HG02870 (cell line): Measurements from ENCODE around the gene PLN.
A peak's percentile ranks its signal among the peaks of the same experiment; 100 is the strongest.

Source experiments
- ATAC-seq: cut with Tn5 transposase; IDR thresholded peaks from one replicate; pipeline ENCODE4 v1.9.1; 2021; ENCODE audit warnings: mild to moderate bottlenecking, moderate library complexity; ENCODE audit not compliant: unreplicated experiment

PLN gene

GRCh38 chr6:118577972-118578371, 29.9 kb downstream of the PLN start:
- ATAC-seq: no peak

- no peak for ATAC-seq
Measured at GRCh38 chr6:118578617-118579016, 30.5 kb downstream of the PLN start.

- no peak for ATAC-seq
Measured at GRCh38 chr6:118579786-118580185, 31.7 kb downstream of the PLN start.

DNA sequence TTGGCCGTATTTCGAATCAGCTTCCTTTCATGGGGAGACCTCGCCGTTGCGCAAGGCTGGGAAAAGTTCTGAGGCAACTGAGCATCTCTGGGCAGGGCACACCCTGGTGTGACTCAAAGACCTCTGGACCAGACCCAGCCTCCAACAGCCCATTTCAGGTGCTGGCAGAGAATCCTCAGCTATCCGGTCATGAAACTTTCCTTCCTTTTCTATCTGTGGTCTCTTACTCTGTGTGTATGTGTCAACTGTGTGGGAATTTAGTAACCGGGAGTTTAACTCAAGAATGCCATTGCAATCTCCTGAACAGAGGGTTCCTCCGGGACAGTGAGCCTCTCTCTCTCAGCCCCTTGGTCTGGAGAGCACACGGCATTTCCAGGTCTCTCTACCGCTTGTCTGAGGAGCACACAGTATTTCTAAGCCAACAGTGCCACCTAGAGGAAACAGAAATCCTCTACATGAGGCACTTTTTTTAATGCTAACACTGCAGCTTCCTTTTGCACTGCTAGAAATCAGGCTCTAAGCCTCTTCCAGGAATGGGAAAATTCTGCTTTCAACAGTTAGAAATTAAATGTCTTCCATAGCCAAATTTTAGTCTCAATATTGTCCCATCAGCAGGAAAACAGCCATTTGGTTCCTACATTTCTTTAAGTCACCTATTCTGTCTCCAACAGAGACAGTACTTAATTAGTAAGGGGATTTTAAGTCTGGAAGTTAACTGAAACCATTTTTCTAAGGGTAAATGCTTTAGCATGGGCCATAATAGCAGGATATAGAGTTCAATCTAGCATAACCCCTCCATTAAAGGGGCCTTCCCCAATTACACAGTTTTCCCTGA, 32.7 kb downstream of the PLN start:
- no peak for ATAC-seq

DNA sequence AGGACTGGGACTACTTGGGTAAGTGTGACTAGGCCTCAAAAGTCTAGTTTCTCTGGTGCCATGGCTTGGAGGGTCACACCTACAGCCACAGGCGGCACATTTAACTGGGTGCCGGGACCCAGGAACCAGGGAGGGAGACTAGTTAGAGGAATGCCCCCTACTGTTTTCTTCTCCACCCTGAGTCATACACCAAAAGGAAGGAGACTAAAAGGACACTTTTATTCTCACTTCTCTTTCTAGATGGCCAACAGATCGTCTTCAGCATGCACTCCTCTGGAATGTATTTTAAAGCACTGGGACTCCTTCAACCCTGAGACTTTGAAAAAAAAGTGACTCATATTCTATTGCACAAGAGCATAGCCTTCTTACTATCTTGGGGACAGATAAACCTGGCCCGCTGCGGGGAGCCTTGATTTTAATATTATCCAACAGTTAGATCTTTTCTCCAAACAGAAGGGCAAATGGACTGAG, 33.4 kb downstream of the PLN start:
- no peak for ATAC-seq

DNA sequence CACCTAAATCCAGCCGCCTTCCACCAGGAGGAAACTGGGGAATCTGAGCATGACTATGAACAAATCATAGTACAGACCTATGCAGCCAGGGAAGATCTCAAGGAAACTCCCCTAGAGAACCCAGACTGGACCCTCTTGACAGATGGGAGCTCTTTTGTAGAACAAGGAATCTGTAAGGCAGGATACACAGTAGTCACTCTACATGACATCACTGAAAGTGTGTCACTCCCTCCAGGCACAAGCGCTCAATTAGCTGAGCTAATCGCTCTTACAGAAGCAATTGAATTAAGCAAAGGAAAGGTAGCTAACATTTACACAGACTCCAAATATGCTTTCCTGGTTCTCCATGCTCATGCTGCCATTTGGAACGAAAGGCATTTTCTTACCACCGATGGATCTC, 36.8 kb downstream of the PLN start:
- ATAC-seq: no peak

DNA sequence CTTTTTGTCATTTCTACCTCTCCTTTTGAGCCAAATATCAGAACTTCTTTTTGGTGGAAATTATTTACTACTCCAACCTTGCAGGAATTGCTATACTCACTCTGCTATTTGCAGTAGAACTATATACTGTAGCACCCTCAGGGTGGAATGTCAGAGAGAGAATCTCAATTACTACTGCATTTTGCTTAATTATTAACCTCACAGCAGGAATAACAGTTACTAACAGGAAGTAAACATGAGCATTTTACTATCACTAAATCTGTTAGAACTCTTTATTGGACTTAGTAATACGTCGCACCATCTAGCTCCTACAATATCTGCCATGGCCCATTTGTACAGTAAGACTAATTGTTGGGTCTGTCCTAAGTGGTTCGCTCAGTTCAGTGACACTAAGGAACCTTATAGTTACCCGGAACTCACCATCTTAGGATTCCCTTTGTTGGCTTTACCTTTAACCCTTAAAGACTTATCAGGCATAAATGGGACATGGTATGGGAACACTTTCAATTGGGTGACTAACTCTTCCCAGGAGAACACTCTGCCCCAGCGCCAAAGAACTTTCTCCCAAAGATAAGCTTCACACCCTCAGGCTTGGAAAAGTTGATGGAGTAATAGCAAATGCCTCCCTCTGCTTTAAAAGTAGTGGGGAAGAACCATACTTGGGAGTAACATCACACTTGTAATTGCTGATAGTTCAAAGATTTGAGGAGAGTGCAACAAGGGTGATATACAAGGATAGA, 38.8 kb downstream of the PLN start:
- no peak for ATAC-seq

GRCh38 chr6:118588626-118589025, 40.5 kb downstream of the PLN start:
- ATAC-seq: no peak

- ATAC-seq: no peak
Measured at GRCh38 chr6:118589186-118589585, 41.1 kb downstream of the PLN start.

- no peak for ATAC-seq
Measured at GRCh38 chr6:118589649-118590365, 41.7 kb downstream of the PLN start.

DNA sequence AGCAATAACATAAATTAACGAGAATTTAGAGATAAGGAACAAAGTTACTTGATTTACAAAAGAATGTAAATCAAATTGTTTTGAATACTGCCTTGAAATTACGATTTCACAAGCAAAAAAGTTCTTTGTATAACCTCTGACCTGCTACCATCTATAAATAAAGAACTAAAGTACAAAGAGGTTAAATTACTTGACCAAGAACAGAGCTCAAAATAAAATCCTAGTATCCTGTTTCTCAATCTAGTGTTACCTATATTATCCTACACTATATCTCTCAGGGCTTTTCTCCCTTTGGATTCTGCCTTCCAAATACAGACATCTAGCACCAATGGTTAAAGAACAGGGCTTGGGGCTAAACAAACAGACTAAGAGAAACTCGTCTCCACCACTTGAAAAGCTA, 43.8 kb downstream of the PLN start:
- ATAC-seq: no peak

GRCh38 chr6:118594877-118595276, 46.8 kb downstream of the PLN start:
- ATAC-seq: no peak

DNA sequence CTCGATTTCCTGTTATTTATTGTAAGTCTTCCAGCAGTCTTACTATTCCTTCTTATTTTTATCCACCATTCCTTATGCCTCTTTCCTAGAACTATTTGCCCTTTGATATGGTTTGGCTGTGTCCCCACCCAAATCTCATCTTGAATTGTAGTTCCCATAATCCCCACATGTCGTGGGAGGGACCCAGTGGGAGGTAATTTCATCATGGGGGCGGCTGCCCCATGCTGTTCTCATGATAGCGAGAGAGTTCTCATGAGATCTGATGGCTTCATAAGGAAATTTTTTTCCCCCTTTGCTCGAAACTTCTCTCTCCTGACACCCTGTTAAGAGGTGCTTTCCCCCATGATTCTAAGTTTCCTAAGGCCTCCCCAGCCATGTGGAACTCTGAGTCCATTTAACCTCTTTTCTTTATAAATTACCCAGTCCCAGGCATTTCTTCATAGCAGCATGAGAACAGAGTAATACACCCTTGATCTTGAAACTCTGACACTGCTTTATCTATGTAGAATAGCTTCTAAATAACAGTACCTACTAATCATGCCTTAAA, 48.8 kb downstream of the PLN start:
- ATAC-seq: no peak

- ATAC-seq: no peak
Measured at GRCh38 chr6:118597636-118598035, 49.5 kb downstream of the PLN start.

DNA sequence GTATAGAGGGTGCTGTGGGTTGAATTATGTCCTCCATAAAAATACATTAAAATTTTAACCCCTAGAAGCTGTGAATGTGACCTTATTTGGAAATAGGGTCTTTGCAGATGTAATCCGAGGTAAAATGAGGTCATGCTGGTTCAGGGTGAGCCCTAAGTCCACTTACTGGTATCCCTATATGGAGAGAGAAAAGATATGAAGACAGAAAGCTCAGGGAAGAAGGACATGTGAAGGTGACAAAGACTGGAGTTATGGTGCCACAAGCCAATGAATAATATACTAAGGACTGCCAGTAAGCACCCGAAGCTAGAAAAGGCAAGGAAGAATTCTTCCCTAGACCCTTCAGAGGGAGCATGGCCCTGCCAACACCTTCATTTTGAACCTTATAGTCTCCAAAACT, 50.2 kb downstream of the PLN start:
- ATAC-seq: no peak

DNA sequence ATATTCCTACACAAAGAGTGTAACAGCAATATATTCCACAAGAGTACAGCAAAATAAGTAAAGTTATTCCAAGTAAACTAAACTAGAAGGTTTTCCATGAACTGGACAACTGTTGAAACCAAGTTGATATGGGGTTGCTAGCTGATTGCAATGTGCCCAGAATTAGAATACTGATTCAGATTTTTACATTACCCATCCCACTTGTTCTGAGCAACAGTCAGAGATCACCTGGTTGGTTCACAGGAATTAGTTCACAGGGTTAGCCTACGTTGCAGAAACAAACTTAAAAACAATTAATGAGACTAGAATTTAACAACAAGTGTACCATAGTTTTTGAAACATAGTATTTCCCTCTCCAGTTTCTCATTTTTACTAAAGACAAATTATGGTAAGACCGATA, 54.2 kb downstream of the PLN start:
- no peak for ATAC-seq

GRCh38 chr6:118603372-118603771, 55.3 kb downstream of the PLN start:
- ATAC-seq: no peak

DNA sequence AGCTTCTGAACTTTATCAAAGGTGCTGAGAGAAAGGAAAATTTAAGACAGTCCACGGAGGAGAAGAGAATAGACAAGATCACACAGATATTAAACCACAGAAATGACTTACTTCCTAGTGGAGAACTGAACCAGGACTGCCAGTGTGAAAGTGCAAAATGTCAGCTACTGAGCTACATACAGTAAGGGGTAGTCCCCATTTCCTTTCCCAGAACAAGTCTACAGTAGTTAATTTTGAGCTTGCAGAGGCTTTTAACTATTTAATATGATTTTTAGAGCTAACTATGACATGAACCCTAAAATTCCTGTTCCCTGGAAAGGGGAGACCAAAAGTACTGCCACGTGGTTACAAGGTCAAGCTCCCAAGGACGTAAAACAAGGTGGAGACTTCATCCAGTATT, 58.2 kb downstream of the PLN start:
- peak; percentile 83 for ATAC-seq

GRCh38 chr6:118606858-118607257, 58.8 kb downstream of the PLN start:
- no peak for ATAC-seq
